ENCODE results near the gene DSTN. TPM values are rescaled to one million over a fixed set of nuclear protein-coding genes. Genes with fewer than 3 reads are reported as not detected.

DSTN gene
- total RNA-seq, 4 donors from 2014 or later = 79.2 to 128 (median 88.5) TPM

- H3K27ac ChIP-seq = peak overlapping the region; percentile 24 to 74 (median 61)
- no peaks in the 10 kb centered on the region for H3K4me1 ChIP-seq
- H3K9me3 ChIP-seq = no peaks in the 10 kb centered on the region
- intact Hi-C loops (cut with DNase I; ENCODE audit: low total_unique reads) (no loop called here), in situ Hi-C loops (cut with MboI; ENCODE audit: low sequenced_read_pairs in 4 of 4) (no loop called here)
- TF ChIP-seq, protein P1, sequence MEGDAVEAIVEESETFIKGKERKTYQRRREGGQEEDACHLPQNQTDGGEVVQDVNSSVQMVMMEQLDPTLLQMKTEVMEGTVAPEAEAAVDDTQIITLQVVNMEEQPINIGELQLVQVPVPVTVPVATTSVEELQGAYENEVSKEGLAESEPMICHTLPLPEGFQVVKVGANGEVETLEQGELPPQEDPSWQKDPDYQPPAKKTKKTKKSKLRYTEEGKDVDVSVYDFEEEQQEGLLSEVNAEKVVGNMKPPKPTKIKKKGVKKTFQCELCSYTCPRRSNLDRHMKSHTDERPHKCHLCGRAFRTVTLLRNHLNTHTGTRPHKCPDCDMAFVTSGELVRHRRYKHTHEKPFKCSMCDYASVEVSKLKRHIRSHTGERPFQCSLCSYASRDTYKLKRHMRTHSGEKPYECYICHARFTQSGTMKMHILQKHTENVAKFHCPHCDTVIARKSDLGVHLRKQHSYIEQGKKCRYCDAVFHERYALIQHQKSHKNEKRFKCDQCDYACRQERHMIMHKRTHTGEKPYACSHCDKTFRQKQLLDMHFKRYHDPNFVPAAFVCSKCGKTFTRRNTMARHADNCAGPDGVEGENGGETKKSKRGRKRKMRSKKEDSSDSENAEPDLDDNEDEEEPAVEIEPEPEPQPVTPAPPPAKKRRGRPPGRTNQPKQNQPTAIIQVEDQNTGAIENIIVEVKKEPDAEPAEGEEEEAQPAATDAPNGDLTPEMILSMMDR (IDR thresholded peaks at IDR 0.05 in 4 of 5, conservative IDR thresholded peaks at IDR 0.05 in 1 of 5) = no peak
- no peak for TF ChIP-seq POLR2A (IDR thresholded peaks at IDR 0.05)
- DNase-seq (no peak), ATAC-seq (no peak)
- H3K36me3 ChIP-seq = no peaks in the 10 kb centered on the region
- H3K4me3 ChIP-seq = no peak overlapping the region
- no peaks in the 10 kb centered on the region for H3K27me3 ChIP-seq
These were observed 12.2 kb upstream of the DSTN start for GRCh38 chr20:17557675-17558006.

- no peaks in the 10 kb centered on the region for H3K27me3 ChIP-seq
- in situ Hi-C loops (cut with MboI; ENCODE audit: low sequenced_read_pairs in 4 of 4) (no loop called here), intact Hi-C loops (cut with DNase I; ENCODE audit: low total_unique reads) (no loop called here)
- no peaks in the 10 kb centered on the region for H3K4me1 ChIP-seq
- H3K9me3 ChIP-seq = no peaks in the 10 kb centered on the region
- no peak for DNase-seq
- H3K4me3 ChIP-seq = no peak overlapping the region
- H3K36me3 ChIP-seq = no peaks in the 10 kb centered on the region
- peak in 1 of 2 donors; percentile 55 for ATAC-seq
- H3K27ac ChIP-seq = peak overlapping the region; percentile 24 to 74 (median 61)
- no peak for TF ChIP-seq POLR2A (IDR thresholded peaks at IDR 0.05)
- TF ChIP-seq, protein P1 (IDR thresholded peaks at IDR 0.05 in 4 of 5, conservative IDR thresholded peaks at IDR 0.05 in 1 of 5) = no peak
These were observed 11.5 kb upstream of the DSTN start for GRCh38 chr20:17558154-17558940.

DNA sequence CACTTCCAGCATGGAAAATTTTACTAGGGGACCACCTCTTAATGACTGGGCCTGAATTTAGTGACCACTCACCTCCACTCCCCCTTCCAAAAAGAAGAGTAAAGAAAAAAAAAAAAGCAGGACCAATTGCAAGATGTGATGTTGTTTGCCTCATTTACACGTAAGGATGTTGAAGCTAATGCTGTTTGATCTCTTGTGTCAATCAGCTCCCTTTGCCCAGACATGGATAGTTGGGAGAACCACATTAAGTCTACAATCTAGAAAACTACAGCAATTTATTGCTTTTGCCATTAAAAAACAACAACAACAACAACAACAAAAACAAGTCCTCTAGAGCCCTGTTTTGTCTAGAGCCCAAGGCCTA is 11.0 kb upstream of the DSTN start:
- in situ Hi-C loops (cut with MboI; ENCODE audit: low sequenced_read_pairs in 4 of 4) = no loop called here
- TF ChIP-seq POLR2A (IDR thresholded peaks at IDR 0.05) = no peak
- TF ChIP-seq, protein P1 (IDR thresholded peaks at IDR 0.05 in 4 of 5, conservative IDR thresholded peaks at IDR 0.05 in 1 of 5) = no peak
- H3K36me3 ChIP-seq = no peaks in the 10 kb centered on the region
- peak overlapping the region; percentile 24 to 74 (median 61) for H3K27ac ChIP-seq
- ATAC-seq (no peak), DNase-seq (no peak)
- no peaks in the 10 kb centered on the region for H3K27me3 ChIP-seq
- H3K4me1 ChIP-seq = no peaks in the 10 kb centered on the region
- H3K4me3 ChIP-seq = no peak overlapping the region
- H3K9me3 ChIP-seq = no peaks in the 10 kb centered on the region
- intact Hi-C loops (cut with DNase I; ENCODE audit: low total_unique reads) = no loop called here

GRCh38 chr20:17559338-17559737 is 10.5 kb upstream of the DSTN start:
- Histone ChIP-seq H3K27me3 (no peaks in the 10 kb centered on the region), H3K4me3 (no peak overlapping the region), H3K4me1 (no peaks in the 10 kb centered on the region), H3K27ac (peak overlapping the region in 3 of 4 donors; percentile 61 to 74 (median 61)), H3K36me3 (no peaks in the 10 kb centered on the region), H3K9me3 (no peaks in the 10 kb centered on the region)
- DNase-seq (no peak), ATAC-seq (no peak)
- intact Hi-C loops (cut with DNase I; ENCODE audit: low total_unique reads) (no loop called here), in situ Hi-C loops (cut with MboI; ENCODE audit: low sequenced_read_pairs in 4 of 4) (no loop called here)
- TF ChIP-seq, protein P1 (IDR thresholded peaks at IDR 0.05 in 4 of 5, conservative IDR thresholded peaks at IDR 0.05 in 1 of 5) = no peak
- TF ChIP-seq POLR2A (IDR thresholded peaks at IDR 0.05) = no peak
